Stimulated activated CD4-positive, alpha-beta T cell treated with anti-CD3 and anti-CD28 coated beads, Interleukin-15, amount 100 ng/mL, for 1 hour (primary cell): ENCODE measurements around the gene SARS1.
"Not testable (repeated sequence)": the region's sequence is repeated elsewhere in the genome, so short reads cannot be mapped to it uniquely, and the experiment has no call there.

Source experiments
- DNase-seq, 2 donors: peaks; one replicate each; pipeline ENCODE4 v3.0.0-alpha.2; 2020; ENCODE audit warnings: low read depth in 1 of 2, low spot score in 1 of 2

SARS1 gene

GRCh38 chr1:109213824-109214693 is at the start of gene SARS1:
Gene SARS1, plus strand, starts transcription at chr1:109213918. Its CDS starts 75 bp downstream, at chr1:109213993.
- DNase-seq, result peak; percentile 83 to 85

GRCh38 chr1:109164538-109164937 is 49.2 kb upstream of the SARS1 start:
- no peak for DNase-seq

GRCh38 chr1:109167001-109167506 is 46.7 kb upstream of the SARS1 start:
- DNase-seq, result no peak

- DNase-seq, result no peak
Measured at GRCh38 chr1:109170035-109170764, 43.5 kb upstream of the SARS1 start.

GRCh38 chr1:109171646-109172045 is 42.1 kb upstream of the SARS1 start:
- DNase-seq, result no peak

GRCh38 chr1:109176349-109176748 is 37.4 kb upstream of the SARS1 start:
- not testable (repeated sequence) for DNase-seq

GRCh38 chr1:109180715-109181084 is 33.0 kb upstream of the SARS1 start:
- not testable (repeated sequence) for DNase-seq

- no peak for DNase-seq
Measured at GRCh38 chr1:109181085-109181806, 32.5 kb upstream of the SARS1 start.

GRCh38 chr1:109181807-109182163 is 31.9 kb upstream of the SARS1 start:
- DNase-seq, result no peak

GRCh38 chr1:109183058-109183738 is 30.5 kb upstream of the SARS1 start:
- DNase-seq, result no peak

GRCh38 chr1:109184687-109185086 is 29.0 kb upstream of the SARS1 start:
- no peak for DNase-seq

GRCh38 chr1:109185357-109185756 is 28.4 kb upstream of the SARS1 start:
- no peak for DNase-seq

GRCh38 chr1:109185990-109186732 is 27.6 kb upstream of the SARS1 start:
- no peak for DNase-seq

- DNase-seq, result no peak
Measured at GRCh38 chr1:109186733-109187086, 27.0 kb upstream of the SARS1 start.

GRCh38 chr1:109187127-109187526 is 26.6 kb upstream of the SARS1 start:
- no peak for DNase-seq

- no peak for DNase-seq
Measured at GRCh38 chr1:109188200-109188599, 25.5 kb upstream of the SARS1 start.

- DNase-seq, result no peak
Measured at GRCh38 chr1:109188781-109189180, 24.9 kb upstream of the SARS1 start.

- DNase-seq, result no peak
Measured at GRCh38 chr1:109190189-109190588, 23.5 kb upstream of the SARS1 start.

- no peak for DNase-seq
Measured at GRCh38 chr1:109191377-109191776, 22.3 kb upstream of the SARS1 start.

GRCh38 chr1:109191891-109192290 is 21.8 kb upstream of the SARS1 start:
- DNase-seq, result no peak
